Right renal cortex interstitium (tissue), 3 donors: ENCODE measurements around the gene EXOC8. TPM values are rescaled to one million over a fixed set of nuclear protein-coding genes. Genes with fewer than 3 reads are reported as not detected.

Source experiments
- DNase-seq, 3 donors: peaks; one replicate each; pipeline ENCODE4 v3.0.0-alpha.2; 2013; ENCODE audit warnings: low read depth in 3 of 3, low spot score in 2 of 3
- polyA plus RNA-seq, 3 donors: library from polyadenylated mRNA; unstranded; fragments of 120-200 nt; gene quantifications; one replicate each; pipeline ENCODE4 v1.2.1, GENCODE V29; 2013; ENCODE audit not compliant: insufficient read length in 3 of 3

EXOC8 gene
- polyA plus RNA-seq, 3 donors, result 10.6 to 11.9 (median 11.8) TPM

- no peak for DNase-seq
These were observed 19.7 kb downstream of the EXOC8 start for GRCh38 chr1:231318015-231318355.

- DNase-seq, result no peak
These were observed 20.2 kb downstream of the EXOC8 start for GRCh38 chr1:231317306-231318014.

DNA sequence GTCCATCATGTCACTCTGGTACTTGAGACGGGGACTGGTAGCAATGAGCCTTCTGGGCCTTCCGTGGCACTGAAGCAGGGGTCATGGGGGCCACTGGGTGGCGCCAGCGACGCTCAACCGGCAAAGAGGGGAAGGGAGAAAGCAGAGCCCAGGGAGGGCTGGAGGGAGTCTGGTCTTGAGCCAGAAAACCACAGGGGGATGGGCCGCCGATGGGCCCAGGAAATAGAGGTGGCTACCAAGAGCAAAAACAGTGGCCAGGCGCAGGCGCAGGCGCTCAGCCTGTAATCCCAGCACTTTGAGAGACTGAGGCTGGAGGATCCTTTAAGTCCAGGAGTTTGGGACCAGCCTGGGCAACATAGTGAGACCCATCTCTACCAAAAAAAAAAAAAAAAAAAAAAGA lies 21.8 kb downstream of the EXOC8 start:
- no peak for DNase-seq

DNA sequence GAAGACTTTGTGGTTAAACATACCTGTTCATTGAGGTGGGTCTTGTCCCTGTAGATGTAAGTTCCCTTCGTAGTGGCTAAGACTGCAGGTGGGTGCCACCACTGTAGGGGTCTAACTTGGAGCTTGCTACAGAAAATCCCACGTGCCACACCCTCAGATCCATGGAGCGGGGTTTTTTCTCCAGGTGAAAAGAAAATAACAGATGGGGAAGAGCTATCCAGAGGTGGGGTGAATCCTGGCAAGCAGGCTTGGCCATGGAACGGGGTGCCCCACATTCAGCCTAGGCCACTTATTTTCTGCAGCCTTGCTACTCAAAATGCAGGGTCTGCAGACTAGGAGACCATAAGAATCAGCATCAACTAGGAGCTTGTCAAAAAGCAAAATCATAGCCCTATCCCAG lies 24.0 kb downstream of the EXOC8 start:
- no peak for DNase-seq

- no peak for DNase-seq
These were observed 25.2 kb downstream of the EXOC8 start for GRCh38 chr1:231312432-231312788.

- no peak for DNase-seq
These were observed 25.8 kb downstream of the EXOC8 start for GRCh38 chr1:231311720-231312431.

GRCh38 chr1:231310391-231310934 lies 27.2 kb downstream of the EXOC8 start:
- DNase-seq, result no peak

DNA sequence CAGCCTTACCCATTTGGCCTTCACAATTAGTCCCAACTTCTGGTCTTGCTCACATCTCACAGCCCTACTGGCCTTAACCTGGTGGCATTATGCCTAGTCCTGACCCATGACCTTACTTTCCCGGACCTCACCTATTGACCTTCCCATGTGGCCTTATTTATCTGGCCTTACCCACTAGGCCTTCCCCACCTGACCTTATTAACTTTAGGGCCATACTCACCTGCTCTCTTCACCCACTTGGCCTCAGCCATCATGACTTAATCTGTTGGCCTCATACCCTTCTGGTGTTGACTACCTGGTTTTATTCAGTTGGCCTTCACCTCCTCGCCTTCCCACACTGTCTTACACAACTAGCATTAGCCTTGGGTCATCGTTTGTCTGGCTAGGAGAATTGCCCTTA lies 35.7 kb downstream of the EXOC8 start:
- DNase-seq, result no peak

DNA sequence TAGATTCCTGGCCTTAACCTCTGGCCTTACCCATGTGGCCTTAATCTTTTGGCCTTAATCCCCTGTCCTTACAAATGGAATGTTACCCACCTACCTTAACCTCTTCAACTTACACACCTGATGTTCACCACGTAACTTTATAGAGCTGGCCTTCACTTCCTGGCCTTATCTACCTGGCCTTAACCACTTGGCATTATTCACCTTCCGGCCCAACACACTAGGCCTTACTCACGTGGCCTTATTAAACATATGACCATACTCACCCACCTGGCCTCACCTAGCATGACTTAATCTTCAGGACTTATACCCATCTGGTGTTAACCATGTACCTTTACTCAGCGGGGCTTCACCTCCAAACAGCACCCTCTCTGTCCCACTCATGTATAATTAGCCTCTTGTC lies 41.7 kb downstream of the EXOC8 start:
- no peak for DNase-seq

DNA sequence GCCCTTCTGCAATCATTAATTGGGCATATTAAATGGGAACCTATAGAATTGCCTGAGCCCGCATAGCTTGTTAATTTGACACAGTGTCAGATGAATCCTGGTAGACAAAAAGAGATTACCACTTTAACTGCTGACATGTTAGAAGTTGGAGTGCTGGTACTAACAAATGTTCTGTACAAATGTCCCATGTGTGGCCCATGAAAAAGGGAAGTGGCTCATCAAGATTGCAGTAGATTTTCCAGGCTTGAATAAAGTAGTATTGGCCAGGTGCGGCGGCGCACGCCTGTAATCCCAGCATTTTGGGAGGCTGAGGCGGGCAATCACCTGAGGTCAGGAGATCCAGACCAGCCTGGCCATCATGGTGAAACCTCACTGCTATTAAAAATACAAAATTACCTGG lies 51.0 kb downstream of the EXOC8 start:
- DNase-seq, result no peak

- no peak for DNase-seq
These were observed 53.2 kb downstream of the EXOC8 start for GRCh38 chr1:231284441-231284840.

Other genes with a start within 250 kb of the EXOC8 start
- gene TRIM67, start 175.8 kb downstream of the EXOC8 start, polyA plus RNA-seq, result under 1 TPM; 0.07 to 0.11 (median 0.08) TPM
- 10 to 100 TPM; 63.4 to 67.1 (median 65.9) TPM for gene GNPAT, start 96.6 kb downstream of the EXOC8 start, polyA plus RNA-seq
- 10 to 100 TPM; 13.3 to 15.1 (median 14.2) TPM for gene SPRTN, start 441 bp upstream of the EXOC8 start, polyA plus RNA-seq
- 10 to 100 TPM; 43.8 to 46.2 (median 46.0) TPM for gene EGLN1, start 84.4 kb upstream of the EXOC8 start, polyA plus RNA-seq
- 10 to 100 TPM; 62.6 to 69.1 (median 68.0) TPM for gene TSNAX, start 190.8 kb upstream of the EXOC8 start, polyA plus RNA-seq